Fibroblast of skin of right biceps (primary cell): Measurements from ENCODE around the gene AKIRIN1.
"Not testable (repeated sequence)": the region's sequence is repeated elsewhere in the genome, so short reads cannot be mapped to it uniquely, and the experiment has no call there.

Experiments used
- DNase-seq: peaks from one replicate; pipeline ENCODE4 v3.0.0-alpha.2; 2013

The AKIRIN1 gene

GRCh38 chr1:38997034-38997900, 6.2 kb downstream of the AKIRIN1 start:
- DNase-seq, result no peak

- no peak for DNase-seq
Observed at GRCh38 chr1:38997901-38998190, 6.8 kb downstream of the AKIRIN1 start.

GRCh38 chr1:39001516-39002421, 10.7 kb downstream of the AKIRIN1 start:
- no peak for DNase-seq

- no peak for DNase-seq
Observed at GRCh38 chr1:39003281-39003680, 12.2 kb downstream of the AKIRIN1 start.

- DNase-seq, result peak; percentile 40
Observed at GRCh38 chr1:39003794-39004193, 12.7 kb downstream of the AKIRIN1 start.

GRCh38 chr1:39006287-39006686, 15.2 kb downstream of the AKIRIN1 start:
- DNase-seq, result no peak

- DNase-seq, result no peak
Observed at GRCh38 chr1:39006726-39007645, 15.9 kb downstream of the AKIRIN1 start.

GRCh38 chr1:39014956-39015355, 23.9 kb downstream of the AKIRIN1 start:
- not testable (repeated sequence) for DNase-seq

GRCh38 chr1:39016604-39017171, 25.6 kb downstream of the AKIRIN1 start:
- DNase-seq, result no peak

- DNase-seq, result no peak
Observed at GRCh38 chr1:39017266-39017665, 26.2 kb downstream of the AKIRIN1 start.

- DNase-seq, result not testable (repeated sequence)
Observed at GRCh38 chr1:39020494-39020893, 29.4 kb downstream of the AKIRIN1 start.

- DNase-seq, result no peak
Observed at GRCh38 chr1:39021426-39021825, 30.4 kb downstream of the AKIRIN1 start.

GRCh38 chr1:39023140-39023539, 32.1 kb downstream of the AKIRIN1 start:
- no peak for DNase-seq

GRCh38 chr1:39026051-39026865, 35.2 kb downstream of the AKIRIN1 start, which contains the start of gene NDUFS5:
TSS of gene NDUFS5 (plus strand) at chr1:39026350. CDS start at chr1:39028725, 2,375 bp downstream.
- DNase-seq, result peak; percentile 93

GRCh38 chr1:39026866-39027507, 35.9 kb downstream of the AKIRIN1 start:
- DNase-seq, result no peak

- no peak for DNase-seq
Observed at GRCh38 chr1:39034114-39034654, 43.1 kb downstream of the AKIRIN1 start.

GRCh38 chr1:39036678-39037077, 45.6 kb downstream of the AKIRIN1 start:
- no peak for DNase-seq

GRCh38 chr1:39043513-39043912, 52.4 kb downstream of the AKIRIN1 start:
- no peak for DNase-seq

GRCh38 chr1:39044762-39045161, 53.7 kb downstream of the AKIRIN1 start:
- DNase-seq, result no peak

- DNase-seq, result no peak
Observed at GRCh38 chr1:39045231-39045630, 54.2 kb downstream of the AKIRIN1 start.
